Mesothelial cell of epicardium (in vitro differentiated cells): ENCODE data around the gene TJAP1. TPM values are rescaled to one million over a fixed set of nuclear protein-coding genes. Genes with fewer than 3 reads are reported as not detected.

Experiments
- DNase-seq, 2 experiments: peaks; one replicate each; pipeline ENCODE4 v3.0.0; 2021; ENCODE audit warnings: low spot score in 2 of 2; ENCODE audit not compliant: unreplicated experiment in 2 of 2
- H3K27ac Mint-ChIP-seq: 2 replicates; pipeline ENCODE4 v1.8.0; 2021; ENCODE audit warnings: mixed read lengths
- H3K27me3 Mint-ChIP-seq: 2 replicates; pipeline ENCODE4 v1.8.0; 2021; ENCODE audit warnings: low read depth, mixed read lengths
- H3K36me3 Mint-ChIP-seq: 2 replicates; pipeline ENCODE4 v1.8.0; 2021; ENCODE audit warnings: mixed read lengths
- H3K4me1 Mint-ChIP-seq: 2 replicates; pipeline ENCODE4 v1.8.0; 2021; ENCODE audit warnings: mixed read lengths
- H3K4me3 Mint-ChIP-seq: 2 replicates; pipeline ENCODE4 v1.8.0; 2021; ENCODE audit warnings: mild to moderate bottlenecking, moderate library complexity, mixed read lengths
- H3K9me3 Mint-ChIP-seq: 2 replicates; pipeline ENCODE4 v1.8.0; 2021; ENCODE audit warnings: mixed read lengths
- CTCF ChIP-seq: fragments of 200-600 bp; sonication (generic); IDR thresholded peaks from one replicate; pipeline ENCODE4 v1.5.0; 2021; ENCODE audit warnings: antibody characterized with exemption; ENCODE audit not compliant: unreplicated experiment
- total RNA-seq: library from RNA; stranded (reverse); gene quantifications from 3 replicates; pipeline ENCODE4 v1.2.1, GENCODE V29; 2021

TJAP1 gene
- total RNA-seq: 45.9 to 52.7 TPM (median 49.7 TPM) in 3 replicates

DNA sequence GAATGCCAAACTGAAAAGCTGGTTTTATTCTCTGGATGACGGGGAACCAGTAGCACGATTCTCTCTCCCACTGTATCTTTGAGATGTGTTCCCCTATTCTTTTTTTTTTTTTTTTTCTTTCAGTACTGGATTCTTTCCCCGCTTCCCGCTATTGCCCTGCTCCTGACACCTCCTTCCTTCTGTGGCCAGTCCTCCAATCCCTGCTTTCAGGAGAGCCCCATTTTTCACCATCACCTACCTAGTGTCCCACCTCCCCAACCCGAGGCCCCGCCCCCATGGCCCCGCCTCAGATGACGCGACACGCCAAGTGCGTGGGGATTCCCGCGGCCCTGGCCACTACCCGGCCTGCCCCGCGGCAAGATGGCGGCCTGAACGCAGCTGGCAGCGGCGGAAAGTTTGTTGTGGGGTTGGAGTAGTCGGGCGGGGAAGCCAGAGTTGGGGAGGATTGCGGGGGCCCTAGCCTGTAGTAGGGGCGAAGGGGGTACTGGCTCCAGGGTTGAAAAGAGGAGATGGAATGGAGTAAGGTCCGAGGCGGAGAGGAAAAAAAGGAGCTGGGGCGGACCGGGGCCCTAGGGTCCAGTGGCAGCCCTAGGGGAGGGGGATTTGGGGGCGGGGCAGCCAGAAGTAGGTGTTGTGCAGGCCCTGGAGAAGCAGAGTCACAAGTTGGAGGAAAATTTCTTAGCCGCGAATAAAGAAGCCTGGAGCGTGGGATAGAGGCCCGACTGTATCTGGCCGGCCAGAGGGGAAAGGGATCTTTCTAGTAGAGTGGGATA, at the start of gene TJAP1:
TJAP1 (plus strand) TSS at position 336 of the 773 bp plus-strand sequence. CDS start 21,432 bp downstream, outside the sequence.
- no peaks in the 10 kb centered on the region for H3K27me3 Mint-ChIP-seq
- no peaks in the 10 kb centered on the region for H3K9me3 Mint-ChIP-seq
- H3K4me1 Mint-ChIP-seq: peaks cover 39% of the 10 kb centered on the region

GRCh38 chr6:43428112-43428570, 49.2 kb upstream of the TJAP1 start:
- peak overlapping the region; percentile 97 for H3K4me3 Mint-ChIP-seq
- DNase-seq: no peak

More for the DNA sequence above, at the start of gene TJAP1:
- peak within 1 kb of the TSS; percentile 99 for H3K27ac Mint-ChIP-seq
- peak within 1 kb of the TSS; percentile 88 for H3K4me3 Mint-ChIP-seq
- no peaks in the 10 kb centered on the region for H3K36me3 Mint-ChIP-seq
- DNase-seq: peak; percentile 95 to 98
- TF ChIP-seq CTCF: no peak

GRCh38 chr6:43428874-43429273, 48.5 kb upstream of the TJAP1 start:
- no peak for TF ChIP-seq CTCF
- no peaks in the 10 kb centered on the region for H3K27me3 Mint-ChIP-seq
- no peaks in the 10 kb centered on the region for H3K9me3 Mint-ChIP-seq
- peak overlapping the region; percentile 97 for H3K4me3 Mint-ChIP-seq
- peaks cover 6% of the 10 kb centered on the region for H3K36me3 Mint-ChIP-seq
- peak overlapping the region; percentile 99 for H3K27ac Mint-ChIP-seq
- no peak for DNase-seq
- peaks cover 17% of the 10 kb centered on the region for H3K4me1 Mint-ChIP-seq

More at GRCh38 chr6:43428112-43428570, 49.2 kb upstream of the TJAP1 start:
- TF ChIP-seq CTCF: no peak
- Mint-ChIP-seq H3K36me3 (peaks cover 6% of the 10 kb centered on the region), H3K4me1 (peaks cover 17% of the 10 kb centered on the region), H3K27me3 (no peaks in the 10 kb centered on the region), H3K27ac (peak overlapping the region; percentile 99), H3K9me3 (no peaks in the 10 kb centered on the region)

DNA sequence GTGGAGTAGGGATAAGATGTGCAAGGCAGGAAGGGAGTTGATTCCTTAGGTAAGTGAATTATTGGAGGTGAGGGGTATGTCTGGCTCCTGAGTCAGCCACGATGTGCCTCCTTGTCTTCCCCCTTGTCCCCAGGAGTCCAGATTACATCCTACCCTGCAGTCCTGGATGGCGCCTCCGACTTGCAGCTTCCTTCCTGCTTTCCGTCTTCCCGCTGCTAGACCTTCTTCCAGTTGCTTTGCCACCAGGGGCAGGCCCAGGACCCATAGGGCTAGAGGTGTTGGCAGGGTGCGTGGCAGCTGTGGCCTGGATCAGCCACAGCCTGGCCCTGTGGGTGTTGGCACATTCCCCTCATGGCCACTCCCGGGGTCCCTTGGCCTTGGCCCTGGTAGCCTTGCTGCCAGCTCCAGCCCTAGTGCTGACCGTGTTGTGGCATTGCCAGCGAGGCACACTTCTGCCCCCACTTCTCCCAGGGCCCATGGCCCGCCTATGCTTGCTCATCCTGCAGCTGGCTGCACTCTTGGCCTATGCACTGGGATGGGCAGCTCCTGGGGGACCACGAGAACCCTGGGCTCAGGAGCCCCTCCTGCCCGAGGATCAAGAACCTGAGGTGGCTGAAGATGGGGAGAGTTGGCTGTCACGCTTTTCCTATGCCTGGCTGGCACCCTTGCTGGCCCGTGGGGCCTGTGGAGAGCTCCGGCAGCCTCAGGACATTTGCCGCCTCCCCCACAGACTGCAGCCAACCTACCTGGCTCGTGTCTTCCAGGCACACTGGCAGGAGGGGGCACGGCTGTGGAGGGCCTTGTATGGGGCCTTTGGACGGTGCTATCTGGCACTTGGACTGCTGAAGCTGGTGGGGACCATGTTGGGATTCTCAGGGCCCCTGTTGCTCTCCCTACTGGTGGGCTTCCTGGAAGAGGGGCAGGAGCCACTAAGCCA, 45.1 kb upstream of the TJAP1 start:
- H3K4me3 Mint-ChIP-seq: no peak overlapping the region
- H3K36me3 Mint-ChIP-seq: peaks cover 4% of the 10 kb centered on the region
- DNase-seq: no peak
- TF ChIP-seq CTCF: no peak
- H3K27ac Mint-ChIP-seq: no peak overlapping the region
- H3K27me3 Mint-ChIP-seq: no peaks in the 10 kb centered on the region
- no peaks in the 10 kb centered on the region for H3K9me3 Mint-ChIP-seq
- peaks cover 32% of the 10 kb centered on the region for H3K4me1 Mint-ChIP-seq

- no peaks in the 10 kb centered on the region for H3K9me3 Mint-ChIP-seq
- no peak overlapping the region for H3K4me3 Mint-ChIP-seq
- H3K27ac Mint-ChIP-seq: no peak overlapping the region
- TF ChIP-seq CTCF: no peak
- no peak for DNase-seq
- peaks cover 36% of the 10 kb centered on the region for H3K4me1 Mint-ChIP-seq
- no peaks in the 10 kb centered on the region for H3K27me3 Mint-ChIP-seq
- H3K36me3 Mint-ChIP-seq: peaks cover 4% of the 10 kb centered on the region
Measured at GRCh38 chr6:43433148-43433547, 44.2 kb upstream of the TJAP1 start.
